GM21529 (cell line): Measurements from ENCODE around the gene GFRA3.
"Not testable (repeated sequence)": the region's sequence is repeated elsewhere in the genome, so short reads cannot be mapped to it uniquely, and the experiment has no call there.

Experiments used
- ATAC-seq: cut with Tn5 transposase; IDR thresholded peaks from one replicate; pipeline ENCODE4 v1.9.1; 2021; ENCODE audit not compliant: unreplicated experiment

The GFRA3 gene, protein sequence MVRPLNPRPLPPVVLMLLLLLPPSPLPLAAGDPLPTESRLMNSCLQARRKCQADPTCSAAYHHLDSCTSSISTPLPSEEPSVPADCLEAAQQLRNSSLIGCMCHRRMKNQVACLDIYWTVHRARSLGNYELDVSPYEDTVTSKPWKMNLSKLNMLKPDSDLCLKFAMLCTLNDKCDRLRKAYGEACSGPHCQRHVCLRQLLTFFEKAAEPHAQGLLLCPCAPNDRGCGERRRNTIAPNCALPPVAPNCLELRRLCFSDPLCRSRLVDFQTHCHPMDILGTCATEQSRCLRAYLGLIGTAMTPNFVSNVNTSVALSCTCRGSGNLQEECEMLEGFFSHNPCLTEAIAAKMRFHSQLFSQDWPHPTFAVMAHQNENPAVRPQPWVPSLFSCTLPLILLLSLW

GRCh38 chr5:138274189-138274853, at the start of gene GFRA3:
Gene GFRA3, minus strand, starts transcription at chr5:138274621. Its CDS starts 197 bp downstream, at chr5:138274424.
- ATAC-seq, result no peak

DNA sequence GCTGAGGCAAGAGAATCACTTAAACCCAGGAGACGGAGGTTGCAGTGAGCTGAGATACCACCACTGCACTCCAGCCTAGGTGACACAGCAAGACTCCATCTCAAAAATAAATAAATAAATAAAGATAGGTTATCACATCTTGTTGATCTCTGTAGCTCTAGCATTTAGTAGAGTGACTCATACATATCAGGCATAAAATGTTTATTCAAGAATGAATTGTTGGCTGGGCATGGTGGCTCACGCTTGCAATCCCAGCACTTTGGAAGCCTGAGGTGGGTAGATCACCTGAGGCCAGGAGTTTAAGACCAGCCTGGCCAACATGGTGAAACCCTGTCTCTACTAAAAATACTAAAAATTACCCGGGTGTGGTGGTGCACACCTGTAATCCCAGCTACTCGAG, 43.8 kb upstream of the GFRA3 start:
- ATAC-seq, result not testable (repeated sequence)

DNA sequence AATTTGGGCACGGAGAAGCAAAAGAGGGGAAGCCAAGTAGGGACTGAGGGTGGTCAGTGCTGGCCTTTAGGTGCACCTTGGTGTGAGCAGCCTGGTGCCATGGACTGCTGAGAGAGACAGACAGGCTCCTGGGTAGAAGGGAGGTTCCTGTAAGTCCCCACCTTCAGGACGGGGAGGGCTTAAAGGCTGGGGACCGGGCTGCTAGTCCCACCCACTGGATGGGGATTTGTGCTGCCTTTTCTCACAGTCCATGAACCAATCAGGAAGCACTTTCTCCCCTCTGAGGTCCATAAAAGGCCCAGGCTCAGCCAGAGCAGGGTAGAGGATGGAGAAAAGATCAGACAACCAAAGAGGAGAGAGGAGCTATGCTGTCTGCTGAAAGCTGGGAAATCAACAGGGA, 41.9 kb upstream of the GFRA3 start:
- no peak for ATAC-seq

DNA sequence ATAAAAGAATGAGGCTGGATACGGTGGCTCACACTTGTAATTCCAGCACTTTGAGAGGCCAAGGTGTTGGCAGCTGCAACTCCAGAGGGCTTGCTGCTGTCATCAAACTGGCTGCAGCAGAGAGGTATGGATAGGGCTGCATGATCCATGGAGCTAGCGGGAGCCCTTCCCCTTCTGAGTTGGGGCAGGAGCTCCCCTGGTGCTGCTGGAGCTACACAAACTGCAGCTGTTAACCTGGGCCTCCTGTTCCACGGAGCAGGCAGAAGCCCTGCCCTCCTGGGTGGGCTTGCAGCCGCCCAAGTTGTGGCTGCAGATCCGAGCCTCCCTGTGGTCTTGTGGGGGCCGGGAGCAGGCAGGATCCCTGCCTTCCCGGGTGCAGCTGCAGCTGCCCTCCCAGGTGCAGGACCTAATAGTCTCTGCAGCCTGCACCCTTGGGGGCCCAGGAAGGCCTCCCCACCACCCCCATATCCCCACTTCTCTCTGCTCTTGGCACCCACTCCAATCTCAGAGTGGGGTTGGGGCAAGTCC, 41.4 kb upstream of the GFRA3 start:
- no peak for ATAC-seq

DNA sequence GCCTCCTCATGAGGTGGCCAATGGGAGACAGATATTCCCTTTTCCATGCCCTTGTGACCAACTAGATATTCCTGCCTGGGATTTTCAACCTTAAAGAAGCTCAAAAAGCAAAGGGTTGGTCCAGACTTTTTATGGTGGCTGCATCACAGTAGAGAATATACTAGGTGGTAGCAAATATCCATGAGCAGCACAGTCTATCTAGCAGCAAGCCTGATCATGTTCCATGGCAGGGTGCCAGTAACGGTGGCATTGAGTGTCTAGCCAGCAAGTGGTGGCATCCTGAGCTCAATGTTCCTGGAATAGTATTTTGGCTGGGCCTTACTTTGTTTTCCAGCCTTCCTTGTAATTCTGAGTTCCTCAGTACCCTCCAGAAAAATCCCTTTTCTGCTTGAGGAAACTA, 31.4 kb upstream of the GFRA3 start:
- no peak for ATAC-seq

- no peak for ATAC-seq
Measured at GRCh38 chr5:138303372-138303771, 29.0 kb upstream of the GFRA3 start.

- ATAC-seq, result no peak
Measured at GRCh38 chr5:138289296-138289695, 14.9 kb upstream of the GFRA3 start.

- ATAC-seq, result no peak
Measured at GRCh38 chr5:138287246-138287645, 12.8 kb upstream of the GFRA3 start.

DNA sequence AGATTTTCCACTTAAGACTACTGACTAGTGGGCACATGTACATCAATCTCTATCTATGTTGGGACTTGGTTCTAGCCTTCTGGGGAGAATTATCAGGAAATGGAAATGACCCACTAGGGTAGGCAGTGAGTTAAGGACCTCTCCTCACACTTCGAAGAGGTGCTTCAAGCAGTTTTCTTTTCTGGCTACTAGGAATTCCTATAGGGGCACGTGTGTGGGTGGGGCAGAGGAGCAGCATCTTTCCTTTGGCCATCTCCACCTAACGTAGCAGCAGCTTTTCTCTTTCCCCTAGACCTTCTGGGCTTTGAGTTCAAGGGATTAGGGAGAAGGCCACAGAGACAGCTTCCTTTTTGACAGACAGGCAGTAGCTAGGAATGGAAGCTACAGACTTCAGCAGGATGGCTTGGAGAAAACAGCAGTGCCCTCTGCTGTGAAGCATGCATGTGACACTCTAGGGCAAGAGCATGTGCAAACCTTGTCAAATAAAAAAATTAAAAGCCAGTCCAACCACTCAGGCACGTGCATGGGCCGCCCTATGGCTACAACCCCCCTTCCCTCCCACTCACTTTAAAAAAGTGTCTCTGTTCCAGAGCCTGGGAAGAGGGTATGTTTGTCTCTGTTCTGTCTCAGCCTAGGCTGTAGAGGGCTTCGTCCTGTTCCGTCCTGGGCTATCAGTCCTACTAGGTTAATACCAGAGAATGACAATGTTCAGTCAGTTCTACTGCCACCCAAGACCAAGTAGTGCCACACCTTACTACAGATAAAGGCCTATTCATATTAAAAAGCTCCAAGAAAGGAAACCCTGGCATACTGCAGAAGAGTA, 8.7 kb upstream of the GFRA3 start:
- ATAC-seq, result no peak

DNA sequence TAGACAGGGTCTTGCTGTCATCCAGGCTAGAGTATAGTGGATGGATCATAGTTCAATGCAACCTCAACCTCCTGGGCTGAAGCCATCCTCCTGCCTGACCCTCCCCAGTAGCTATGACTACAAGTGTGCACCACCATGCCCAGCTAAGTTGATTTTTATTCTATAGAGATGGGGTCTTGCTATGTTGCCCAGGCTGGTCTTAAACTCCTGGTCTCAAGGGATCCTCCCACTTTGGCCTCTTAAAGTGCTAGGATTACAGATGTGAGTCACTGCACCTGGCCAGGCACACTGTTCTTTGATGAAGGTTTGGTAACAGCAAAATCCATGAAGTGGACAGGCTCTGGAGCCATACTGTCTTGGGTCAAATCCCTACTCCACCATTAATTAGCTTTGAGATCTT, 6.5 kb upstream of the GFRA3 start:
- no peak for ATAC-seq

GRCh38 chr5:138276402-138277054, 2.1 kb upstream of the GFRA3 start:
- ATAC-seq, result no peak

- ATAC-seq, result no peak
Measured at GRCh38 chr5:138275895-138276294, 1.5 kb upstream of the GFRA3 start.

- no peak for ATAC-seq
Measured at GRCh38 chr5:138275379-138275782, 960 bp upstream of the GFRA3 start.

DNA sequence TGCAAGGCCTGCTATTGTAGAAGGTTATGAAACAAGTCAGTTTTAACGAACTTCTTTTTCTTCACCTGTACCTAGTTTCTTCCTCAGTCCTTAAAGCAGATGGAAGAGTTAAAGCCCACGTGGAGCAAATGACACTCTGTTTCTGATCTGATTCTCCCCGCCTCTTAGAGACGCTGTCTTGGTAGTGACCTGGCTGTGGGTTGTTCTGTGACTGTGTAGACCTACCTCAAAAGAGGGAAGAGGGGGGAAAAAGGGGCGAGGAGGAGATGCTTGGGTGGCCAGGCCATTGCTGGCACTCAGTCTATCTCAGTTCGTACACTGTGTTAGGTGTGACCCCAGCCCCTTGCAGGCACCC, 610 bp downstream of the GFRA3 start:
- no peak for ATAC-seq

DNA sequence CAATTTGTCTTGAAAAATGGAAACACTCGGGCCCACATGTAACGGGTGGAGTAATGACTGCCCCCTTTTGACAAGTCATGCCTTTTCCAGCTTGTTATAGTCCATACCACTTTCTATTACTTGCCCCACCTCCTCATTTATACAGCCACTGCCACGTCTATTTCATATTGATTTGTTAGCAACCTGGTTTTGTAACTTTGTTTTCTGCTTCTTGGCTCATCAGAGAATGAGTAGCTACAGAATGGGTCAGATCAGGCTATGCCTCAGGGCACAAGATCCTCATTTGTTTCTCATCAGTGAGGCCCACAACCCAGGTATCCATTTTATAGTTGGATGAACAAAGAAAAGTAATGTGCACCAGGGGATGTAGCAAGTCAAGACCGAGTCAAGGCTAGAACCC, 1.7 kb downstream of the GFRA3 start:
- ATAC-seq, result no peak

DNA sequence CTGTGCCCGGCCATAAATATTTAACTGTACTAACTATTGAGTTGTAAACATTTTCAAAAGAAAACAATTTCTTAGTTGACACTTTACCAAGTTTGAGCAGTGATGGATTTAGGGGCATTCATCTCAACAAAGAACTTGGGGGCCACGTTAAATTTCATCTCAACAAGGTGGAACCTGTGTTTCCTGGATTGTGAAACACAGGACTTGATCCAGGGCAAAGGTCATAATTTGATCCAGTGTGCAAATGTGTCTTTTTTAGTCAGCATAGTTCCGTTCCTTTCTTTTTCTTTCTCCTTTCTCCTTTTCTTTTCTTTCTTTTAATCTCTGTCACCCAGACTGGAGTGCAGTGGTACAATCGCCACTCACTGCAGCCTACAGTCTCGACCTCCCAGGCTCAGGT, 3.1 kb downstream of the GFRA3 start:
- no peak for ATAC-seq

DNA sequence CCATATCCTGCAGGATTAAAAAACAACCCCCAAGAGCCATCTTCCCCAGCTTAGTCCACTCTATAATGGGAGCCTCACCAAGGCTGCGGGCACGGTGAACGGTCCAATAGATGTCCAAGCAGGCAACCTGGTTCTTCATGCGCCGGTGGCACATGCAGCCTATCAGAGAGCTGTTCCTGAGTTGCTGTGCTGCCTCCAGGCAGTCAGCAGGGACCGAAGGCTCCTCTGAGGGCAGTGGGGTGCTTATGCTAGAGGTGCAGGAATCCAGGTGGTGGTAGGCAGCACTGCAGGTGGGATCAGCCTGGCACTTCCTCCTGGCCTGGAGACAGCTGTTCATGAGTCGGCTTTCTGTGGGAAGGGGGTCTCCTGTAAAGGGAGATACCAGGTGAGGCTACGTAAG, 10.2 kb downstream of the GFRA3 start:
- ATAC-seq, result no peak

DNA sequence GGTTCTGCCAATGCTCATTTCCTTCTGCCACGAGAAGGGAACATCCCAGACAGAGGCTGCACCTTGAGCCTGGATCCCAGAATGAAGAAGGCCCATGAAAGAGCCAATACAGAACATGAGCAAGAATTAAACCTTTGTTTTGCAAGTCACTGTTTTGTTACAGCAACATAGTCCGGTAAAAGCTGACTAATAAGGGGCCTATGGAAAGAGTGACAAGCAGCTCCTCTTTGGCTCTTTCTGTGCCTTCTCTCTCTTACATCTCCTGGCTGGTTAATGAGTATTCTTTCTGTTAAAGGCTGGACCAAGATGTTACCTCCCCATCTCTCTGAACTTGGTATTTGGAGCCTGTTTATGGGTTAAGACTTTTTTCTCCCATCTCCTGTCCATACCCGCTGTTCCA, 10.8 kb downstream of the GFRA3 start:
- no peak for ATAC-seq

DNA sequence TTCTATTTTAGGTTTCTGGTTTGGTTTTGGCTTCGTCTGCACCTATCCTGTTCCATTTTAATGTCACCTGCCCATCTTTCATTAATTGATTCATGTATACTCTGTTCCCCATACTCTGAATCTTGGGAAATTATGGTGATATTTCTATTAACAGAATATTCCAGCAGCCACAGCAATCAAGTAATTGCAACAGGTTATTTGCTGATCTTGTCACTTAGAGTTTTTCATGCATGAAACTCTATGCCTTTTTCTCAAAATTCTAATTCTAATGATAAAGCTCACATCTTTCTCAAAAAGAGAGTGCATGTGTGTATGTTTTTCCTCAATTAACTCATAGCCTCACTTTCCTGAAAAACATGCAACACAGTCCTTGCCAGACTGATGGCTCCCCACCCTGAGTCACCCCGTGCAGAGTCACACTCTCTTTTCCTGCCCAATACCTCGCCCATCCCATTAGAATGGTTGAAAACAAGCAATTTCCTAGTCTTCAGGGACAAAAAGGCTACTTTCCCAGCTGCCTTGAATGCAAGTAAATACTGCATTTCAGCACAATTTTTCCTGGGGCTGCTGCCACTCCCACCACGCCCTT, 15.6 kb downstream of the GFRA3 start:
- ATAC-seq, result no peak

DNA sequence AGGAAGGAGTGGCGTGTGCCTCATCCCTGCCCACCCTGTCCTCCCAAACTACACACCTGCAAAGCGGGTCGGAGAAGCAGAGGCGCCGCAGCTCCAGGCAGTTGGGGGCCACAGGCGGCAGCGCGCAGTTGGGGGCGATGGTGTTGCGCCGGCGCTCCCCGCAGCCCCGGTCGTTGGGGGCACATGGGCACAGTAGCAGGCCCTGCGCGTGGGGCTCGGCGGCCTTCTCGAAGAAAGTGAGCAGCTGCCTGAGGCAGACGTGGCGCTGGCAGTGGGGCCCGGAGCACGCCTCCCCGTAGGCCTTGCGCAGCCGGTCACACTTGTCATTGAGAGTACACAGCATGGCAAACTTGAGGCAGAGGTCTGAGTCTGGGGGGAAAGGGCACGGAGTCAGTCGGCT, 16.8 kb downstream of the GFRA3 start:
- ATAC-seq, result no peak

DNA sequence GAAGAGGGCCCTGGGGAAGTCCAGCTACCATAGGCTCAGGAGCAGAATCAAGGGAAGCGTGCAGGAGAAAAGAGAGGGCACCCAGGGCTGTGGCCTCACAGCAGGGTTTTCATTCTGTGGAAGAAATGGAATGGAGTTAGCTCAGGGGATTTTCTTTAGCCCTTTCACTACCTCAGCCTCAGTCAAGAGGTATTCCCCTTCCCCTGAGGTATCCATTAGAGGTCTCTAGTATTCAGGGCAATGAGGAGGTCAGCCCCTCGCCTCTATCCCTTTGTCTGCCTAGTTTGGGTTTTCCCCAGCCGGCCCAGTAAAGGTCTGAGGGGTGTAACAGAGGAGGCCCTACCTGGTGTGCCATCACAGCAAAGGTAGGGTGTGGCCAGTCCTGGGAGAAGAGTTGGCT, 21.5 kb downstream of the GFRA3 start:
- ATAC-seq, result no peak
